CD8-positive, alpha-beta memory T cell (primary cell): ENCODE measurements around the gene DMAP1. TPM values are rescaled to one million over a fixed set of nuclear protein-coding genes. Genes with fewer than 3 reads are reported as not detected.
A peak's percentile ranks its signal among the peaks of the same experiment; 100 is the strongest.

Experiments used
- CTCF ChIA-PET: fragments of 350-600 bp; sonication (Branson Sonifier 250); formaldehyde crosslinking; loops from one replicate; lab custom pipeline; 2021; ENCODE audit warnings: antibody characterized with exemption; lab: Charles Lee
- POLR2A ChIA-PET: fragments of 350-600 bp; sonication (Branson Sonifier 250); formaldehyde crosslinking; loops from one replicate; lab custom pipeline; 2021; ENCODE audit warnings: antibody characterized with exemption; lab: Charles Lee
- DNase-seq, 5 donors: peaks; one replicate each; pipeline versions ENCODE4 v3.0.0 to v3.0.0-alpha.2; 2020 to 2022; ENCODE audit warnings: mixed read lengths in 1 of 5
- H3K27ac ChIP-seq: one replicate; pipeline ENCODE4 v1.7.0; 2013; ENCODE audit warnings: low read depth, mild to moderate bottlenecking, low read length, moderate library complexity
- H3K27me3 ChIP-seq: 2 replicates; pipeline ENCODE4 v1.7.0; 2013; ENCODE audit warnings: low read length, mild to moderate bottlenecking; ENCODE audit not compliant: insufficient read depth, poor library complexity, severe bottlenecking
- H3K36me3 ChIP-seq: 2 replicates; pipeline ENCODE4 v1.7.0; 2013; ENCODE audit warnings: mild to moderate bottlenecking, low read length, moderate library complexity; ENCODE audit not compliant: insufficient read depth
- H3K4me1 ChIP-seq: 2 replicates; pipeline ENCODE4 v1.7.0; 2013; ENCODE audit warnings: mild to moderate bottlenecking, low read length, moderate library complexity; ENCODE audit not compliant: insufficient read depth
- H3K4me3 ChIP-seq: 2 replicates; pipeline ENCODE4 v1.7.0; 2013; ENCODE audit warnings: mild to moderate bottlenecking, low read length
- H3K9me3 ChIP-seq: 2 replicates; pipeline ENCODE4 v1.7.0; 2013; ENCODE audit warnings: mild to moderate bottlenecking, low read length
- H3K27ac Mint-ChIP-seq, 8 donors: one replicate each; pipeline ENCODE4 v1.8.0; 2020 to 2021; ENCODE audit warnings: mixed read lengths in 8 of 8, mild to moderate bottlenecking in 6 of 8, inconsistent platforms in 3 of 8, moderate library complexity in 3 of 8
- H3K27me3 Mint-ChIP-seq, 2 donors: one replicate each; pipeline ENCODE4 v1.8.0; 2020 to 2021; ENCODE audit warnings: mixed read lengths in 2 of 2, mild to moderate bottlenecking in 1 of 2, moderate library complexity in 1 of 2
- H3K36me3 Mint-ChIP-seq, 3 donors: one replicate each; pipeline ENCODE4 v1.8.0; 2020 to 2021; ENCODE audit warnings: mixed read lengths in 3 of 3, inconsistent platforms in 1 of 3, mild to moderate bottlenecking in 1 of 3
- H3K4me1 Mint-ChIP-seq, 3 donors: one replicate each; pipeline ENCODE4 v1.8.0; 2020 to 2021; ENCODE audit warnings: mixed read lengths in 3 of 3, inconsistent platforms in 1 of 3, mild to moderate bottlenecking in 1 of 3
- H3K4me3 Mint-ChIP-seq, 7 donors: one replicate each; pipeline ENCODE4 v1.8.0; 2020 to 2021; ENCODE audit warnings: mixed read lengths in 7 of 7, mild to moderate bottlenecking in 6 of 7, moderate library complexity in 4 of 7, inconsistent platforms in 2 of 7
- H3K9me3 Mint-ChIP-seq, 5 donors: one replicate each; pipeline ENCODE4 v1.8.0; 2020 to 2022; ENCODE audit warnings: mixed read lengths in 5 of 5, mild to moderate bottlenecking in 3 of 5, moderate library complexity in 2 of 5, inconsistent platforms in 1 of 5
- polyA plus RNA-seq: library from polyadenylated mRNA; unstranded; fragments of 300-500 nt; fragmentation: Illumina TruSeq; gene quantifications from one replicate; pipeline ENCODE4 v1.2.3, GENCODE V29; 2021
- total RNA-seq, 2 experiments: library from RNA; stranded (reverse); gene quantifications; one replicate each; pipeline ENCODE4 v1.2.3, GENCODE V29; 2021

The DMAP1 gene
- total and polyA plus RNA-seq, 3 experiments from 2014 or later, result 35.0 to 45.5 (median 36.1) TPM

DNA sequence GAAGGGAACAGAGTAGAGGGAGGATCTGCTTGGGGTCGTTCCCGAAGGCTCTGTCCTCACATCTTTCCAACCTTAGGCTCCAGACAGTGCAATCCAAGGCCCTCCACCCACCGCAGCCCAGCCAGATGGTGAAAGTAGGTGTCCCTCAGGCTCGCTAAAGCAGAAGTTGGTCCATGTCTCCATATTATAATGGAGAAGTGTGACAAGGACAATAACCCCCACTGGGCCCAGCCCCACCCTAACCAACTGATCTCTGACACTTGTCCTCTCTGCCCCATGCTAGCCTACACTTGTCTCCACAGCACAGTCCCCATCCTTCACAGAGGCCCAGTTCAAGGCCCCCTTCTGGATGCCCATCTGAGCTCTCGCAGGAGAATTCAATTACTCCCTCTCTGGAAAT is 48.7 kb downstream of the DMAP1 start:
- no peaks in the 10 kb centered on the region for H3K36me3 ChIP-seq
- Mint-ChIP-seq H3K4me1 (peaks cover 5 to 15% (median 6%) of the 10 kb centered on the region in 3 donors), H3K27ac (peak overlapping the region in 3 of 8 donors; percentile 4 to 64 (median 22)), H3K27me3 (no peaks in the 10 kb centered on the region), H3K36me3 (peaks cover 0 to 23% (median 6%) of the 10 kb centered on the region in 3 donors), H3K4me3 (no peak overlapping the region), H3K9me3 (no peaks in the 10 kb centered on the region)
- ChIA-PET POLR2A (no interaction called here), CTCF (no interaction called here)
- H3K9me3 ChIP-seq, result no peaks in the 10 kb centered on the region
- H3K27ac ChIP-seq, result no peak overlapping the region
- DNase-seq, result no peak
- H3K27me3 ChIP-seq, result no peaks in the 10 kb centered on the region
- no peaks in the 10 kb centered on the region for H3K4me1 ChIP-seq
- no peak overlapping the region for H3K4me3 ChIP-seq

DNA sequence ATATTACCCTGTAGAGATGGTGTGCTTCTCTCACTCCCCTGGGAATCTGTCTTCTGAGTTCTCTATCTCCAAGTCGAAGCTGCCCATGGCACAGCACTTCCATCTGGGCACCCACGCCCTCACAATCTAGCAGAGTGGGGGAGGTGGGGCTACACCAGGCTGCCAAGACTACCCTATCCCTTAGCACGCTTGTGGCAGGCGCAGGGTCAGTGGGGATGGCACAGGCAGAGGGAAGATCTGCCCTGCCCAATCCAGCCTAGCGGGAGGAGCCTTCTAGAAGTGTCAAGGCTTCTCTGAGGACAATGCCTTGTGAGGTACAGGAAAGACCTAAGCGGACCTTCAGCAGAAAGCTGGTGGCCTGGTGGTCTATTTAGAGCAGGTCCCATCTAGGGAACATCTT is 49.1 kb downstream of the DMAP1 start:
- Mint-ChIP-seq H3K9me3 (no peaks in the 10 kb centered on the region), H3K36me3 (peaks cover 0 to 22% (median 6%) of the 10 kb centered on the region in 3 donors), H3K27ac (peak overlapping the region in 2 of 8 donors; percentile 3 to 4), H3K27me3 (no peaks in the 10 kb centered on the region), H3K4me3 (no peak overlapping the region), H3K4me1 (peaks cover 5 to 15% (median 6%) of the 10 kb centered on the region in 3 donors)
- no peaks in the 10 kb centered on the region for H3K36me3 ChIP-seq
- no peaks in the 10 kb centered on the region for H3K9me3 ChIP-seq
- H3K4me1 ChIP-seq, result no peaks in the 10 kb centered on the region
- no peak overlapping the region for H3K27ac ChIP-seq
- H3K4me3 ChIP-seq, result no peak overlapping the region
- no peaks in the 10 kb centered on the region for H3K27me3 ChIP-seq
- ChIA-PET POLR2A (no interaction called here), CTCF (no interaction called here)
- no peak for DNase-seq

DNA sequence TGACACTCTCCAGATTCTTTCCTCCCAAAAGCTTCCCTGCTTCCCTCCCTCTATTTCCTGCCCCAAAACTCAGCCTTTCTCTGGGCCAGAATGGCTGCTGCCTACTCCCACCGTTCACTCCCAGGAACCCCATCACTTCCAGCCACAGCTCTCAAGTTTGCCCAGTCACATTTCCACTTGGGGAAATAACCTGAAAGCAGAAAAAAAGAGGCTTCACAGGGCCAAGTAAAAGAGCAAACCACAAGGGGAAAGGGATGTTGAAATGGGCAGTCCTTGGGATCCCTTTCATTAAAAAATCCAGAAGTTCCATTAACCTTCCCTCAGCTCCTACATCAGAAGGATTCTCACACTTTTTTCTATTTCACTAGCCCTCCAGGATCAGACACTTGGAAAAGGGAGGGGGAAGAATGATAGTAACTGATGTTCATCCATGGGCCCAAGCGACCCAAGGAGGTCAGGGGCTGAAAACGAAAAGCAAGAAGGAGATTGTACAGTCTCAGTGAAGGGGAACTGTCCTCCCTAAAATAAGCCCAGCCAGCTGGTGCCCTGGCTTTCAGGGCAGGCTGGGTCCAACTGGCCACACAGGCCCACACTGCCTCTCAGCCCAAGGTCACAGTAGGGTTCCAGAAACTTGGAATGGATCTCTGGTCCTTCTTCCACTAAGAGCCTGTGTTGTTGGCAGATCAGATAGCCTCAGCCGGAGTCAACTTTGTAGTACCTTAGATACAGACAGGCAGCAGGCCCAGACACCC is 49.7 kb downstream of the DMAP1 start:
- CTCF ChIA-PET, result no interaction called here
- H3K36me3 Mint-ChIP-seq, result peaks cover 0 to 19% (median 6%) of the 10 kb centered on the region in 3 donors
- no peak overlapping the region for H3K4me3 ChIP-seq

DNA sequence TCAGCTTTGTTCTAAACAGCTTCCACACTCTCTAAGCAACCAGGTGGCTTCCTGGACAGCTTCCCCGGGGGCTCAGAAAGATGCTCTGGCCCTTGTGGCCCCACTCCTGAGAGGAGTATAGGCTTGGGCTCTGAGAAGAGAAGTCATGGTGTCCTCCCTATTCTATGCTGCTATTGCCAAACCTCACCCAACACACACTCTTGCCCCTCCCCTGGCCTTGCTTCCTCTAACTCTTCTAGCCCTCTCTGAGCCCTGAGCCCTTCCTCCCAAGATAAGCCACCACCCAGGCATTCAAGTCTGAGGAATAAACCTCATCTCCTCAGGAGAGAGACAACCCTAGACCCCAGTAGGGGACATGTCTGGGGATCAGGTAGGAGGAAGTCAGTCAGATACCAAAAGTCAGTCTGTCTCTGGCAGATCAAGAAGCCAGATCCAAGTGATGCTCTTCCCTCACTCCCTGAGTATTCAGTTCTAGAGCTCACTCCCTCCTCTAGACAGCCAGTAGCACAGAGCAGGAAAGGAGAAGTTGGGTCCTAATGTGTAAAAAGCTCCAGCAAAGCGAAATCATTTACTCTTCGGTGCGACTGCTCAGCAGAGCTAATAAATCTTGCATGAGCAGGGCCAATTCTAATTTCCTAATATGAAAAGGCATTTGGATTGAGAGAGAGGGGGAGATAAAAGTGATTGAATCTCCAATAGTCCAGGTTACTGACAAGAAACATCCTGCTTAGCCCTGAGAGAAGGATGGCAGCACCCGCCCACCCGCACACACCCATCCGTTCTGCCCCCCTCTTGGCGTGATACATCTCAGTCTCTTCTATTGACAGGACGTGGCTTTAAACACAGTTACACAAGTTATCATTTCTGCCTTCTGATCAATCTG is 50.5 kb downstream of the DMAP1 start:
- ChIA-PET POLR2A (no interaction called here), CTCF (no interaction called here)
- H3K27ac Mint-ChIP-seq, result peak overlapping the region in 4 of 8 donors; percentile 6 to 92 (median 44)

More for the DNA sequence above, 49.7 kb downstream of the DMAP1 start:
- peaks cover 5 to 15% (median 6%) of the 10 kb centered on the region in 3 donors for H3K4me1 Mint-ChIP-seq
- no peak overlapping the region for H3K27ac ChIP-seq
- no peaks in the 10 kb centered on the region for H3K36me3 ChIP-seq
- H3K4me1 ChIP-seq, result no peaks in the 10 kb centered on the region
- H3K27me3 ChIP-seq, result no peaks in the 10 kb centered on the region
- H3K9me3 ChIP-seq, result no peaks in the 10 kb centered on the region
- no peaks in the 10 kb centered on the region for H3K27me3 Mint-ChIP-seq
- peak overlapping the region in 1 of 8 donors; percentile 36 for H3K27ac Mint-ChIP-seq
- no peaks in the 10 kb centered on the region for H3K9me3 Mint-ChIP-seq
- DNase-seq, result no peak
- H3K4me3 Mint-ChIP-seq, result no peak overlapping the region
- POLR2A ChIA-PET, result no interaction called here

DNA sequence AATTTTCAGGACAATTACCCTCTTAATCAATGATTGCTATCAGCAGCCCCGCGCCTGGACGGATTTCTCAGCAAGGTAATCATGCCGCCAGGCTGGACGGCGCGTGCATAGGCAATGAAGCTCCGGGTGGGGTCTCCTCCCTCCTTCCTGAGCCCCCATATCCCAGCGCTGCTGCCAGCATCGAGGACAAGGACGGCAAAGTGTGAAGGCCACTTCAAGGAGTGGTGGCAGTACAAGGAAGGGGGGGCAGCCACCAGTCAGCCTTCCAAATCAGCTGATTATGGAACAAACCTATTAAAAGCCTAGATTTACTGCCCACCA is 51.1 kb downstream of the DMAP1 start:
- H3K36me3 Mint-ChIP-seq, result peaks cover 0 to 14% (median 7%) of the 10 kb centered on the region in 3 donors
- H3K4me1 ChIP-seq, result no peaks in the 10 kb centered on the region
- H3K27ac ChIP-seq, result no peak overlapping the region
- POLR2A ChIA-PET, result no interaction called here
- no peaks in the 10 kb centered on the region for H3K27me3 ChIP-seq
- no peaks in the 10 kb centered on the region for H3K9me3 Mint-ChIP-seq
- H3K27ac Mint-ChIP-seq, result no peak overlapping the region
- peaks cover 5 to 15% (median 6%) of the 10 kb centered on the region in 3 donors for H3K4me1 Mint-ChIP-seq
- no peaks in the 10 kb centered on the region for H3K9me3 ChIP-seq
- H3K4me3 ChIP-seq, result no peak overlapping the region
- peaks cover 0 to 1% of the 10 kb centered on the region in 2 donors for H3K27me3 Mint-ChIP-seq
- CTCF ChIA-PET, result no interaction called here
- H3K36me3 ChIP-seq, result no peaks in the 10 kb centered on the region
- no peak for DNase-seq
- H3K4me3 Mint-ChIP-seq, result no peak overlapping the region

More for the DNA sequence above, 50.5 kb downstream of the DMAP1 start:
- no peak for DNase-seq
- peaks cover 0 to 15% (median 7%) of the 10 kb centered on the region in 3 donors for H3K36me3 Mint-ChIP-seq
- Histone ChIP-seq H3K4me3 (no peak overlapping the region), H3K9me3 (no peaks in the 10 kb centered on the region), H3K27me3 (no peaks in the 10 kb centered on the region), H3K27ac (no peak overlapping the region), H3K36me3 (no peaks in the 10 kb centered on the region), H3K4me1 (no peaks in the 10 kb centered on the region)
- no peaks in the 10 kb centered on the region for H3K9me3 Mint-ChIP-seq
- H3K4me3 Mint-ChIP-seq, result no peak overlapping the region
- H3K4me1 Mint-ChIP-seq, result peaks cover 5 to 15% (median 6%) of the 10 kb centered on the region in 3 donors
- H3K27me3 Mint-ChIP-seq, result no peaks in the 10 kb centered on the region

- Histone ChIP-seq H3K36me3 (no peaks in the 10 kb centered on the region), H3K9me3 (no peaks in the 10 kb centered on the region), H3K27ac (no peak overlapping the region), H3K4me3 (no peak overlapping the region), H3K4me1 (no peaks in the 10 kb centered on the region), H3K27me3 (no peaks in the 10 kb centered on the region)
- H3K4me3 Mint-ChIP-seq, result no peak overlapping the region
- ChIA-PET CTCF (interaction anchor here (1.7 kb wide), 1 partner anchor 8 kb away, joined by 4 read pairs; no protein-coding TSS in a partner anchor), POLR2A (no interaction called here)
- no peak for DNase-seq
- H3K9me3 Mint-ChIP-seq, result no peaks in the 10 kb centered on the region
- peak overlapping the region in 1 of 8 donors; percentile 46 for H3K27ac Mint-ChIP-seq
- H3K36me3 Mint-ChIP-seq, result peaks cover 0 to 14% (median 5%) of the 10 kb centered on the region in 3 donors
- H3K27me3 Mint-ChIP-seq, result peaks cover 0 to 1% of the 10 kb centered on the region in 2 donors
- peaks cover 3 to 15% (median 6%) of the 10 kb centered on the region in 3 donors for H3K4me1 Mint-ChIP-seq
These were observed 52.5 kb downstream of the DMAP1 start for GRCh38 chr1:44265656-44266358.

DNA sequence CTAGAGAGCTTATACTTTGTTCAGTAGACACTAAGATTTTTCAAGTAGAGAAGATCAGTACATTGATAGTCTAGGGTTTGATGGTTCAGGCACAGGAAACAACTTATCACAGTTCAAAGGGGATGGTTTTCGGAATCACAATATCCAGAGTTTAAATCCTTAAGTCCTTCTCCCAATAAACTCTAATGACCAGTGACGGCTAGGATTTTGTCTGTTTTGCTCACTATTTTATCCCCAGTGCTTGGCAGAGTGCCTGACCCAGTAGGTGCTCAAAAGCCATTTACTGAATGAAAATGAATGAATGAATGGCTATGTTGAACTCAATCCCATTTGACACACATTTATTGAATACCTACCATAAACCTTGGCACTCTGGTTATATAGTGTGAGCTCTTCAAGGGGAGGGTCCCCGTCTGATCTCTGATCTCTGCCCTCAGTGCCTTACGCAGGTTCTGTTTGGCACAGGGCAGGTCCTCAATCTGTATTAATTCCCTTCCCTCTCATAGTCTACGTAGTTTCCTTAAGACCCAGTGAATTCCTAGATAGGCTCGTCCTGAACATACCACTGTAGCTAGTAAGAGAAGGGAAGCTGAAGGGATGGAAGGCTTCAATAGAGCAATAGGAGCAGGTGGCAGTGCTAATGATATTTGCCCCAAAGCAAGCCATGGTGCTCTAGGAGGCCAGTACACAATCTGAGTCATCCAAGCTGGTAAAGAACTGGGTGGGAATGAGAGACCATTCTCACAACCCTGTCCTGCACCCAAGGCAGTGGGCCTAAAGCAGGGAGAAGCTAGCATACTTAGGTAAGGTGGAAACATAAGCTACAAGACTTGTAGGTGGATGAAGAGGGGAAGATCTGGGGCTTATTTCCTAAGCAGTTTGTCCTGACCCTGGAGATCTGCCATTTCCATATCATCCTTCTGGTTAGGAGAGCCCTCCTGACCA is 53.4 kb downstream of the DMAP1 start:
- Histone ChIP-seq H3K27ac (no peak overlapping the region), H3K9me3 (no peaks in the 10 kb centered on the region), H3K4me1 (no peaks in the 10 kb centered on the region), H3K27me3 (no peaks in the 10 kb centered on the region), H3K36me3 (no peaks in the 10 kb centered on the region), H3K4me3 (no peak overlapping the region)
- ChIA-PET POLR2A (no interaction called here), CTCF (interaction anchor here (1.7 kb wide), 1 partner anchor 9 kb away, joined by 4 read pairs; no protein-coding TSS in a partner anchor)
- peak overlapping the region in 1 of 8 donors; percentile 42 for H3K27ac Mint-ChIP-seq
- H3K36me3 Mint-ChIP-seq, result peaks cover 0 to 11% (median 5%) of the 10 kb centered on the region in 3 donors
- no peak overlapping the region for H3K4me3 Mint-ChIP-seq
- peaks cover 0 to 1% of the 10 kb centered on the region in 2 donors for H3K27me3 Mint-ChIP-seq
- DNase-seq, result no peak
- H3K4me1 Mint-ChIP-seq, result peaks cover 2 to 15% (median 7%) of the 10 kb centered on the region in 3 donors
- H3K9me3 Mint-ChIP-seq, result no peaks in the 10 kb centered on the region
